Activated T-cell treated with anti-CD3 and anti-CD28 coated beads, Interleukin-2, amount 50 U/mL, for 4 hours (primary cell): Measurements from ENCODE around the gene DNAJC1. TPM values are rescaled to one million over a fixed set of nuclear protein-coding genes. Genes with fewer than 3 reads are reported as not detected.
"Not testable (repeated sequence)": the region's sequence is repeated elsewhere in the genome, so short reads cannot be mapped to it uniquely, and the experiment has no call there.

ENCODE experiments used
- ATAC-seq, 2 donors: fragments of 200-7000 bp; cut with Tn5 transposase; one replicate each; pipeline ENCODE4 v1.10.0; 2021
- DNase-seq: peaks from one replicate; pipeline ENCODE4 v3.0.0-alpha.2; 2020
- H3K27me3 Mint-ChIP-seq: one replicate; pipeline ENCODE4 v1.8.0; 2021; ENCODE audit warnings: low read depth, mixed read lengths
- H3K36me3 Mint-ChIP-seq: one replicate; pipeline ENCODE4 v1.8.0; 2022; ENCODE audit warnings: mixed read lengths; ENCODE audit not compliant: insufficient read depth
- H3K4me1 Mint-ChIP-seq: one replicate; pipeline ENCODE4 v1.8.0; 2021; ENCODE audit warnings: low read depth, mixed read lengths
- H3K4me3 Mint-ChIP-seq: one replicate; pipeline ENCODE4 v1.8.0; 2021; ENCODE audit warnings: mild to moderate bottlenecking, moderate library complexity, mixed read lengths
- H3K9me3 Mint-ChIP-seq: one replicate; pipeline ENCODE4 v1.8.0; 2021; ENCODE audit warnings: mixed read lengths
- total RNA-seq, 3 donors: library from RNA; stranded (reverse); gene quantifications; one replicate each; pipeline ENCODE4 v1.2.1, GENCODE V29; 2021

Gene DNAJC1
- total RNA-seq, 3 donors from 2014 or later: 12.9 to 21.6 (median 13.3) TPM

- H3K4me3 Mint-ChIP-seq: no peak overlapping the region
- no peak for DNase-seq
- H3K36me3 Mint-ChIP-seq: peaks cover 35% of the 10 kb centered on the region
- ATAC-seq: no peak
- H3K9me3 Mint-ChIP-seq: peaks cover 48% of the 10 kb centered on the region
- no peaks in the 10 kb centered on the region for H3K27me3 Mint-ChIP-seq
- H3K4me1 Mint-ChIP-seq: no peaks in the 10 kb centered on the region
Observed at GRCh38 chr10:21826725-21827124, 176.8 kb downstream of the DNAJC1 start.

GRCh38 chr10:21825345-21825744 lies 178.2 kb downstream of the DNAJC1 start:
- Mint-ChIP-seq H3K27me3 (no peaks in the 10 kb centered on the region), H3K36me3 (peaks cover 30% of the 10 kb centered on the region), H3K9me3 (peaks cover 41% of the 10 kb centered on the region), H3K4me1 (no peaks in the 10 kb centered on the region), H3K4me3 (no peak overlapping the region)
- ATAC-seq (no peak), DNase-seq (no peak)

GRCh38 chr10:21824409-21824808 lies 179.1 kb downstream of the DNAJC1 start:
- no peaks in the 10 kb centered on the region for H3K27me3 Mint-ChIP-seq
- ATAC-seq (no peak), DNase-seq (no peak)
- H3K4me1 Mint-ChIP-seq: no peaks in the 10 kb centered on the region
- no peak overlapping the region for H3K4me3 Mint-ChIP-seq
- H3K36me3 Mint-ChIP-seq: peaks cover 23% of the 10 kb centered on the region
- H3K9me3 Mint-ChIP-seq: peaks cover 33% of the 10 kb centered on the region

GRCh38 chr10:21823617-21824016 lies 179.9 kb downstream of the DNAJC1 start:
- Mint-ChIP-seq H3K27me3 (no peaks in the 10 kb centered on the region), H3K4me1 (no peaks in the 10 kb centered on the region), H3K4me3 (no peak overlapping the region), H3K9me3 (peaks cover 30% of the 10 kb centered on the region), H3K36me3 (peaks cover 21% of the 10 kb centered on the region)
- ATAC-seq (no peak), DNase-seq (no peak)

GRCh38 chr10:21822273-21822672 lies 181.3 kb downstream of the DNAJC1 start:
- not testable (repeated sequence) for H3K4me1 Mint-ChIP-seq, H3K27me3 Mint-ChIP-seq, H3K4me3 Mint-ChIP-seq, DNase-seq, ATAC-seq
- Mint-ChIP-seq H3K36me3 (peaks cover 18% of the 10 kb centered on the region), H3K9me3 (peaks cover 24% of the 10 kb centered on the region)

- H3K27me3 Mint-ChIP-seq: no peaks in the 10 kb centered on the region
- H3K9me3 Mint-ChIP-seq: peaks cover 14% of the 10 kb centered on the region
- peaks cover 11% of the 10 kb centered on the region for H3K36me3 Mint-ChIP-seq
- H3K4me1 Mint-ChIP-seq: no peaks in the 10 kb centered on the region
- no peak for DNase-seq
- no peak overlapping the region for H3K4me3 Mint-ChIP-seq
- no peak for ATAC-seq
Observed at GRCh38 chr10:21820952-21821351, 182.6 kb downstream of the DNAJC1 start.

GRCh38 chr10:21818416-21818815 lies 185.1 kb downstream of the DNAJC1 start:
- ATAC-seq, H3K9me3 Mint-ChIP-seq: not testable (repeated sequence)

GRCh38 chr10:21814866-21815265 lies 188.7 kb downstream of the DNAJC1 start:
- Mint-ChIP-seq H3K4me3 (no peak overlapping the region), H3K27me3 (no peaks in the 10 kb centered on the region), H3K9me3 (peaks cover 3% of the 10 kb centered on the region), H3K4me1 (no peaks in the 10 kb centered on the region), H3K36me3 (peaks cover 10% of the 10 kb centered on the region)
- ATAC-seq (no peak), DNase-seq (no peak)

More at GRCh38 chr10:21818416-21818815, 185.1 kb downstream of the DNAJC1 start:
- peaks cover 11% of the 10 kb centered on the region for H3K36me3 Mint-ChIP-seq
- not testable (repeated sequence) for DNase-seq, H3K27me3 Mint-ChIP-seq, H3K4me1 Mint-ChIP-seq, H3K4me3 Mint-ChIP-seq

GRCh38 chr10:21813946-21814345 lies 189.6 kb downstream of the DNAJC1 start:
- no peak for DNase-seq
- peaks cover 3% of the 10 kb centered on the region for H3K9me3 Mint-ChIP-seq
- H3K4me3 Mint-ChIP-seq: no peak overlapping the region
- no peak for ATAC-seq
- peaks cover 10% of the 10 kb centered on the region for H3K36me3 Mint-ChIP-seq
- no peaks in the 10 kb centered on the region for H3K4me1 Mint-ChIP-seq
- H3K27me3 Mint-ChIP-seq: no peaks in the 10 kb centered on the region

GRCh38 chr10:21811245-21811585 lies 192.3 kb downstream of the DNAJC1 start:
- H3K4me1 Mint-ChIP-seq: no peaks in the 10 kb centered on the region
- no peak for ATAC-seq
- peaks cover 4% of the 10 kb centered on the region for H3K36me3 Mint-ChIP-seq
- DNase-seq: no peak
- H3K4me3 Mint-ChIP-seq: no peak overlapping the region
- H3K9me3 Mint-ChIP-seq: no peaks in the 10 kb centered on the region
- no peaks in the 10 kb centered on the region for H3K27me3 Mint-ChIP-seq

- H3K4me1 Mint-ChIP-seq: no peaks in the 10 kb centered on the region
- peaks cover 5% of the 10 kb centered on the region for H3K36me3 Mint-ChIP-seq
- ATAC-seq: no peak
- no peak for DNase-seq
- no peak overlapping the region for H3K4me3 Mint-ChIP-seq
- H3K27me3 Mint-ChIP-seq: no peaks in the 10 kb centered on the region
- no peaks in the 10 kb centered on the region for H3K9me3 Mint-ChIP-seq
Observed at GRCh38 chr10:21810582-21811244, 192.8 kb downstream of the DNAJC1 start.

- H3K9me3 Mint-ChIP-seq: no peaks in the 10 kb centered on the region
Observed at GRCh38 chr10:21808550-21808949, 195.0 kb downstream of the DNAJC1 start.

GRCh38 chr10:21807180-21807579 lies 196.3 kb downstream of the DNAJC1 start:
- Mint-ChIP-seq H3K4me1 (no peaks in the 10 kb centered on the region), H3K27me3 (no peaks in the 10 kb centered on the region), H3K36me3 (peaks cover 5% of the 10 kb centered on the region), H3K4me3 (no peak overlapping the region), H3K9me3 (no peaks in the 10 kb centered on the region)
- no peak for DNase-seq
- ATAC-seq: no peak

More at GRCh38 chr10:21808550-21808949, 195.0 kb downstream of the DNAJC1 start:
- no peaks in the 10 kb centered on the region for H3K27me3 Mint-ChIP-seq
- H3K4me3 Mint-ChIP-seq: no peak overlapping the region
- DNase-seq: no peak
- ATAC-seq: no peak
- H3K36me3 Mint-ChIP-seq: peaks cover 3% of the 10 kb centered on the region
- no peaks in the 10 kb centered on the region for H3K4me1 Mint-ChIP-seq

GRCh38 chr10:21803374-21803773 lies 200.2 kb downstream of the DNAJC1 start:
- DNase-seq (no peak), ATAC-seq (no peak)
- Mint-ChIP-seq H3K27me3 (no peaks in the 10 kb centered on the region), H3K4me3 (no peak overlapping the region), H3K36me3 (peaks cover 14% of the 10 kb centered on the region), H3K4me1 (peaks cover 4% of the 10 kb centered on the region), H3K9me3 (peaks cover 4% of the 10 kb centered on the region)

- no peaks in the 10 kb centered on the region for H3K27me3 Mint-ChIP-seq
- no peak overlapping the region for H3K4me3 Mint-ChIP-seq
- peaks cover 16% of the 10 kb centered on the region for H3K4me1 Mint-ChIP-seq
- no peak for ATAC-seq
- DNase-seq: no peak
- H3K9me3 Mint-ChIP-seq: peaks cover 4% of the 10 kb centered on the region
- H3K36me3 Mint-ChIP-seq: peaks cover 17% of the 10 kb centered on the region
Observed at GRCh38 chr10:21801609-21802008, 201.9 kb downstream of the DNAJC1 start.
